Mesendoderm (in vitro differentiated cells): Measurements from ENCODE around the gene FAM98A.

Experiments used
- DNase-seq: peaks from one replicate; pipeline ENCODE4 v3.0.0; 2013
- H2AK5ac ChIP-seq: 2 replicates; pipeline ENCODE4 v1.6.1; 2013; ENCODE audit warnings: low read length, inconsistent platforms
- H2BK120ac ChIP-seq: 2 replicates; pipeline ENCODE4 v1.6.1; 2013; ENCODE audit warnings: low read depth, mild to moderate bottlenecking, low read length, moderate library complexity, mixed read lengths
- H2BK15ac ChIP-seq: replicated peaks from 2 replicates; pipeline ENCODE4 v1.6.1; 2013; ENCODE audit warnings: low read depth, mild to moderate bottlenecking, moderate library complexity
- H2BK5ac ChIP-seq: 2 replicates; pipeline ENCODE4 v1.6.1; 2013; ENCODE audit warnings: low read length, inconsistent platforms
- H3K18ac ChIP-seq: 2 replicates; pipeline ENCODE4 v1.6.1; 2013; ENCODE audit warnings: mild to moderate bottlenecking, low read length, mixed read lengths
- H3K23ac ChIP-seq: one replicate; pipeline ENCODE4 v1.6.1; 2013; ENCODE audit warnings: low read length
- H3K27ac ChIP-seq: 2 replicates; pipeline ENCODE4 v1.5.1; 2013; ENCODE audit warnings: low read depth, mild to moderate bottlenecking, inconsistent platforms, low read length, moderate library complexity
- H3K27me3 ChIP-seq: 2 replicates; pipeline ENCODE4 v1.6.1; 2013; ENCODE audit warnings: low read length, control low read depth, mild to moderate bottlenecking, inconsistent platforms; ENCODE audit not compliant: insufficient read depth, poor library complexity
- H3K36me3 ChIP-seq: 2 replicates; pipeline ENCODE4 v1.6.1; 2013; ENCODE audit warnings: low read length, inconsistent platforms; ENCODE audit not compliant: control insufficient read depth, insufficient read depth
- H3K4ac ChIP-seq: one replicate; pipeline ENCODE4 v1.6.1; 2013; ENCODE audit warnings: low read depth, mild to moderate bottlenecking, low read length, moderate library complexity
- H3K4me1 ChIP-seq: 2 replicates; pipeline ENCODE4 v1.6.1; 2013; ENCODE audit warnings: low read depth, low read length, inconsistent platforms; ENCODE audit not compliant: control insufficient read depth
- H3K4me2 ChIP-seq: 2 replicates; pipeline ENCODE4 v1.6.1; 2013; ENCODE audit warnings: low read length
- H3K4me3 ChIP-seq: 2 replicates; pipeline ENCODE4 v1.5.1; 2013; ENCODE audit warnings: mild to moderate bottlenecking, low read length
- H3K56ac ChIP-seq: one replicate; pipeline ENCODE4 v1.6.1; 2013; ENCODE audit warnings: low read length
- H3K79me1 ChIP-seq: 2 replicates; pipeline ENCODE4 v1.6.1; 2013; ENCODE audit warnings: low read length, inconsistent platforms
- H3K79me2 ChIP-seq: 2 replicates; pipeline ENCODE4 v1.6.1; 2013; ENCODE audit warnings: mild to moderate bottlenecking, low read length; ENCODE audit not compliant: control insufficient read depth, insufficient read depth
- H3K9ac ChIP-seq: 2 replicates; pipeline ENCODE4 v1.6.1; 2013; ENCODE audit warnings: low read length, inconsistent platforms
- H4K5ac ChIP-seq: one replicate; pipeline ENCODE4 v1.6.1; 2013; ENCODE audit warnings: low read length
- H4K8ac ChIP-seq: one replicate; pipeline ENCODE4 v1.6.1; 2013; ENCODE audit warnings: low read depth, mild to moderate bottlenecking, control low read depth, low read length, moderate library complexity
- WGBS: extraction: QIAGEN DNeasy Blood & Tissue Kit; methylation state at CpG from one replicate; pipeline ENCODE4 v1.1.7; 2013; ENCODE audit warnings: low lambda C conversion rate, missing lambda C conversion rate; ENCODE audit not compliant: insufficient coverage; ENCODE audit errors: extremely low coverage; 5-methylcytosine and 5-hydroxymethylcytosine counted together

Gene FAM98A

GRCh38 chr2:33633315-33633714 lies 34.2 kb upstream of the FAM98A start:
- H3K79me2 ChIP-seq = no peaks in the 10 kb centered on the region
- H3K4me2 ChIP-seq = no peak overlapping the region
- no peaks in the 10 kb centered on the region for H3K36me3 ChIP-seq
- no peak for DNase-seq
- no peak overlapping the region for H3K27ac ChIP-seq
- no peak overlapping the region for H3K9ac ChIP-seq
- no peak overlapping the region for H3K56ac ChIP-seq
- no peak overlapping the region for H4K8ac ChIP-seq
- no peaks in the 10 kb centered on the region for H3K79me1 ChIP-seq
- H4K5ac ChIP-seq = no peak overlapping the region
- WGBS = no CpG with 5 or more reads among the region's 2 CpGs
- no peaks in the 10 kb centered on the region for H3K4me1 ChIP-seq
- H3K27me3 ChIP-seq = no peaks in the 10 kb centered on the region
- H3K4ac ChIP-seq = no peak overlapping the region
- H3K18ac ChIP-seq = no peak overlapping the region
- H2AK5ac ChIP-seq = no peak overlapping the region
- no peak overlapping the region for H3K4me3 ChIP-seq
- no peak overlapping the region for H2BK120ac ChIP-seq
- no peak overlapping the region for H2BK15ac ChIP-seq
- no peak overlapping the region for H3K23ac ChIP-seq
- H2BK5ac ChIP-seq = no peak overlapping the region

- Histone ChIP-seq H4K8ac (no peak overlapping the region), H3K27me3 (no peaks in the 10 kb centered on the region), H2AK5ac (no peak overlapping the region), H2BK120ac (no peak overlapping the region), H3K9ac (no peak overlapping the region), H3K36me3 (no peaks in the 10 kb centered on the region), H4K5ac (no peak overlapping the region), H3K79me2 (no peaks in the 10 kb centered on the region), H3K27ac (no peak overlapping the region), H2BK15ac (no peak overlapping the region), H3K4me2 (no peak overlapping the region), H3K4me1 (no peaks in the 10 kb centered on the region), H3K4me3 (no peak overlapping the region), H3K4ac (no peak overlapping the region), H2BK5ac (no peak overlapping the region), H3K23ac (no peak overlapping the region), H3K79me1 (no peaks in the 10 kb centered on the region), H3K56ac (no peak overlapping the region), H3K18ac (no peak overlapping the region)
- DNase-seq = no peak
- WGBS = no CpG with 5 or more reads among the region's 2 CpGs
Observed at GRCh38 chr2:33632831-33633230, 33.7 kb upstream of the FAM98A start.

- H2AK5ac ChIP-seq = no peak overlapping the region
- H3K36me3 ChIP-seq = no peaks in the 10 kb centered on the region
- H3K4ac ChIP-seq = no peak overlapping the region
- no peak overlapping the region for H2BK5ac ChIP-seq
- H2BK15ac ChIP-seq = no peak overlapping the region
- DNase-seq = no peak
- no CpG with 5 or more reads among the region's 6 CpGs for WGBS
- H4K5ac ChIP-seq = no peak overlapping the region
- no peak overlapping the region for H3K23ac ChIP-seq
- no peaks in the 10 kb centered on the region for H3K4me1 ChIP-seq
- H3K4me3 ChIP-seq = no peak overlapping the region
- H3K79me2 ChIP-seq = no peaks in the 10 kb centered on the region
- H4K8ac ChIP-seq = no peak overlapping the region
- H3K27me3 ChIP-seq = no peaks in the 10 kb centered on the region
- no peaks in the 10 kb centered on the region for H3K79me1 ChIP-seq
- no peak overlapping the region for H3K9ac ChIP-seq
- H2BK120ac ChIP-seq = no peak overlapping the region
- no peak overlapping the region for H3K18ac ChIP-seq
- no peak overlapping the region for H3K4me2 ChIP-seq
- H3K27ac ChIP-seq = no peak overlapping the region
- no peak overlapping the region for H3K56ac ChIP-seq
Observed at GRCh38 chr2:33628031-33628827, 29.1 kb upstream of the FAM98A start.

- WGBS = no CpG with 5 or more reads among the region's 1 CpG
- no peak overlapping the region for H4K8ac ChIP-seq
- no peak overlapping the region for H3K18ac ChIP-seq
- no peaks in the 10 kb centered on the region for H3K27me3 ChIP-seq
- no peak overlapping the region for H3K23ac ChIP-seq
- H2BK5ac ChIP-seq = no peak overlapping the region
- H3K36me3 ChIP-seq = no peaks in the 10 kb centered on the region
- H3K27ac ChIP-seq = no peak overlapping the region
- H3K4me1 ChIP-seq = peaks cover under 1% of the 10 kb centered on the region
- H3K4me3 ChIP-seq = no peak overlapping the region
- H3K79me1 ChIP-seq = no peaks in the 10 kb centered on the region
- H4K5ac ChIP-seq = no peak overlapping the region
- H2BK15ac ChIP-seq = no peak overlapping the region
- H3K56ac ChIP-seq = no peak overlapping the region
- no peak overlapping the region for H2BK120ac ChIP-seq
- no peak for DNase-seq
- no peak overlapping the region for H3K4me2 ChIP-seq
- H3K4ac ChIP-seq = no peak overlapping the region
- no peak overlapping the region for H3K9ac ChIP-seq
- no peak overlapping the region for H2AK5ac ChIP-seq
- H3K79me2 ChIP-seq = no peaks in the 10 kb centered on the region
Observed at GRCh38 chr2:33619028-33619427, 19.9 kb upstream of the FAM98A start.

- no peaks in the 10 kb centered on the region for H3K79me1 ChIP-seq
- no peak overlapping the region for H2BK15ac ChIP-seq
- WGBS = no CpG with 5 or more reads among the region's 1 CpG
- H3K4me2 ChIP-seq = no peak overlapping the region
- no peak for DNase-seq
- H3K18ac ChIP-seq = no peak overlapping the region
- no peaks in the 10 kb centered on the region for H3K79me2 ChIP-seq
- H3K4me3 ChIP-seq = no peak overlapping the region
- no peak overlapping the region for H2BK5ac ChIP-seq
- no peak overlapping the region for H3K27ac ChIP-seq
- H3K4ac ChIP-seq = no peak overlapping the region
- no peaks in the 10 kb centered on the region for H3K27me3 ChIP-seq
- H3K4me1 ChIP-seq = peaks cover 3% of the 10 kb centered on the region
- H4K5ac ChIP-seq = no peak overlapping the region
- H2BK120ac ChIP-seq = no peak overlapping the region
- H3K23ac ChIP-seq = no peak overlapping the region
- no peak overlapping the region for H2AK5ac ChIP-seq
- H4K8ac ChIP-seq = no peak overlapping the region
- no peaks in the 10 kb centered on the region for H3K36me3 ChIP-seq
- no peak overlapping the region for H3K56ac ChIP-seq
- no peak overlapping the region for H3K9ac ChIP-seq
Observed at GRCh38 chr2:33617989-33618388, 18.9 kb upstream of the FAM98A start.

- Histone ChIP-seq H2AK5ac (no peak overlapping the region), H4K5ac (no peak overlapping the region), H3K4me3 (no peak overlapping the region), H3K23ac (no peak overlapping the region), H3K36me3 (no peaks in the 10 kb centered on the region), H3K79me1 (no peaks in the 10 kb centered on the region), H2BK5ac (no peak overlapping the region), H3K56ac (no peak overlapping the region), H3K9ac (no peak overlapping the region), H4K8ac (no peak overlapping the region), H3K79me2 (no peaks in the 10 kb centered on the region), H3K27ac (no peak overlapping the region), H2BK15ac (no peak overlapping the region), H2BK120ac (no peak overlapping the region), H3K18ac (no peak overlapping the region), H3K4me2 (no peak overlapping the region), H3K27me3 (no peaks in the 10 kb centered on the region), H3K4ac (no peak overlapping the region), H3K4me1 (peaks cover 3% of the 10 kb centered on the region)
- no peak for DNase-seq
- no CpG with 5 or more reads among the region's 2 CpGs for WGBS
Observed at GRCh38 chr2:33617401-33617800, 18.3 kb upstream of the FAM98A start.
